Smooth muscle cell (in vitro differentiated cells): ENCODE data around the gene TTC33. TPM values are rescaled to one million over a fixed set of nuclear protein-coding genes. Genes with fewer than 3 reads are reported as not detected.

Experiments used
- DNase-seq: peaks from one replicate; lab custom pipeline; 2025; ENCODE audit not compliant: unreplicated experiment; lab: John Stamatoyannopoulos, UW
- H2AFZ ChIP-seq: fragments of 200-600 bp; sonication (generic); 2 replicates; pipeline ENCODE4 v1.6.0; 2016; ENCODE audit warnings: antibody characterized with exemption, low read depth, mild to moderate bottlenecking
- H3F3A ChIP-seq: fragments of 200-600 bp; sonication (generic); 2 replicates; pipeline ENCODE4 v1.6.0; 2017; ENCODE audit warnings: antibody characterized with exemption, low read depth
- H3K27ac ChIP-seq: fragments of 200-600 bp; sonication (generic); 2 replicates; pipeline ENCODE4 v1.5.1; 2016; ENCODE audit warnings: low read depth, mild to moderate bottlenecking
- H3K27me3 ChIP-seq: fragments of 200-600 bp; sonication (generic); 2 replicates; pipeline ENCODE4 v1.6.1; 2016; ENCODE audit warnings: low read depth, mild to moderate bottlenecking
- H3K36me3 ChIP-seq: fragments of 200-600 bp; sonication (generic); 2 replicates; pipeline ENCODE4 v1.5.1; 2016; ENCODE audit warnings: low read depth
- H3K4me1 ChIP-seq: fragments of 200-600 bp; sonication (generic); 2 replicates; pipeline ENCODE4 v1.5.1; 2016; ENCODE audit warnings: low read depth
- H3K4me2 ChIP-seq: fragments of 200-600 bp; sonication (generic); 2 replicates; pipeline ENCODE4 v1.6.0; 2016; ENCODE audit warnings: mild to moderate bottlenecking
- H3K4me3 ChIP-seq: fragments of 200-600 bp; sonication (generic); 2 replicates; pipeline ENCODE4 v1.5.1; 2016; ENCODE audit warnings: mild to moderate bottlenecking
- H3K79me2 ChIP-seq: fragments of 200-600 bp; sonication (generic); 2 replicates; pipeline ENCODE4 v1.6.0; 2016; ENCODE audit warnings: low read depth, mild to moderate bottlenecking
- H3K9ac ChIP-seq: fragments of 200-600 bp; sonication (generic); 2 replicates; pipeline ENCODE4 v1.6.0; 2016; ENCODE audit warnings: low read depth
- H3K9me3 ChIP-seq: fragments of 200-600 bp; sonication (generic); replicated peaks from 2 replicates; pipeline ENCODE4 v1.5.1; 2016; ENCODE audit warnings: low read depth
- H4K20me1 ChIP-seq: fragments of 200-600 bp; sonication (generic); 2 replicates; pipeline ENCODE4 v1.6.0; 2016; ENCODE audit warnings: low read depth
- WGBS: methylation state at CpG from one replicate; pipeline ENCODE4 v1.1.7; 2016; ENCODE audit warnings: low lambda C conversion rate; 5-methylcytosine and 5-hydroxymethylcytosine counted together
- polyA plus RNA-seq: library from polyadenylated mRNA; unstranded; fragments of >200 nt; fragmentation: Nextera tagmentation; extraction: Ambion mirVana; gene quantifications from 2 replicates; pipeline ENCODE4 v1.2.1, GENCODE V29; 2016
- total RNA-seq: library from RNA; depleted of rRNA; stranded (reverse); fragments of >200 nt; gene quantifications from 2 replicates; pipeline ENCODE4 v1.2.3, GENCODE V29; 2014
- TF ChIP-seq, protein P1 (sequence below): fragments of 200-600 bp; sonication (generic); IDR thresholded peaks from 2 replicates; pipeline ENCODE4 v1.5.1; 2017; ENCODE audit warnings: borderline replicate concordance, mild to moderate bottlenecking, antibody characterized with exemption; ENCODE audit not compliant: insufficient read depth, poor library complexity, severe bottlenecking

TTC33 gene
- total and polyA plus RNA-seq, 2 experiments from 2014 or later: 13.1 to 22.1 TPM

- no peak for DNase-seq
- Histone ChIP-seq H3K4me1 (no peaks in the 10 kb centered on the region), H3K27ac (no peak overlapping the region), H3K4me2 (no peak overlapping the region), H4K20me1 (peaks cover 97% of the 10 kb centered on the region), H3F3A (no peaks in the 10 kb centered on the region), H3K9me3 (no peaks in the 10 kb centered on the region), H3K9ac (no peak overlapping the region), H3K4me3 (no peak overlapping the region), H2AFZ (no peak overlapping the region), H3K27me3 (no peaks in the 10 kb centered on the region), H3K79me2 (peaks cover 100% of the 10 kb centered on the region), H3K36me3 (peaks cover 6% of the 10 kb centered on the region)
- TF ChIP-seq, protein P1, sequence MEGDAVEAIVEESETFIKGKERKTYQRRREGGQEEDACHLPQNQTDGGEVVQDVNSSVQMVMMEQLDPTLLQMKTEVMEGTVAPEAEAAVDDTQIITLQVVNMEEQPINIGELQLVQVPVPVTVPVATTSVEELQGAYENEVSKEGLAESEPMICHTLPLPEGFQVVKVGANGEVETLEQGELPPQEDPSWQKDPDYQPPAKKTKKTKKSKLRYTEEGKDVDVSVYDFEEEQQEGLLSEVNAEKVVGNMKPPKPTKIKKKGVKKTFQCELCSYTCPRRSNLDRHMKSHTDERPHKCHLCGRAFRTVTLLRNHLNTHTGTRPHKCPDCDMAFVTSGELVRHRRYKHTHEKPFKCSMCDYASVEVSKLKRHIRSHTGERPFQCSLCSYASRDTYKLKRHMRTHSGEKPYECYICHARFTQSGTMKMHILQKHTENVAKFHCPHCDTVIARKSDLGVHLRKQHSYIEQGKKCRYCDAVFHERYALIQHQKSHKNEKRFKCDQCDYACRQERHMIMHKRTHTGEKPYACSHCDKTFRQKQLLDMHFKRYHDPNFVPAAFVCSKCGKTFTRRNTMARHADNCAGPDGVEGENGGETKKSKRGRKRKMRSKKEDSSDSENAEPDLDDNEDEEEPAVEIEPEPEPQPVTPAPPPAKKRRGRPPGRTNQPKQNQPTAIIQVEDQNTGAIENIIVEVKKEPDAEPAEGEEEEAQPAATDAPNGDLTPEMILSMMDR: no peak
- WGBS: 100% methylated on average over 1 of the region's 1 CpG
Measured at GRCh38 chr5:40784916-40785315, 29.2 kb upstream of the TTC33 start.

GRCh38 chr5:40784027-40784653 is 28.4 kb upstream of the TTC33 start:
- TF ChIP-seq, protein P1: no peak
- Histone ChIP-seq H3K4me1 (no peaks in the 10 kb centered on the region), H3K9me3 (no peaks in the 10 kb centered on the region), H3K9ac (no peak overlapping the region), H3K4me3 (no peak overlapping the region), H3K27me3 (no peaks in the 10 kb centered on the region), H3K36me3 (peaks cover 6% of the 10 kb centered on the region), H3K4me2 (no peak overlapping the region), H3F3A (no peaks in the 10 kb centered on the region), H3K79me2 (peaks cover 100% of the 10 kb centered on the region), H3K27ac (no peak overlapping the region), H4K20me1 (peaks cover 98% of the 10 kb centered on the region), H2AFZ (no peak overlapping the region)
- WGBS: 100% methylated on average over 1 of the region's 1 CpG
- no peak for DNase-seq

DNA sequence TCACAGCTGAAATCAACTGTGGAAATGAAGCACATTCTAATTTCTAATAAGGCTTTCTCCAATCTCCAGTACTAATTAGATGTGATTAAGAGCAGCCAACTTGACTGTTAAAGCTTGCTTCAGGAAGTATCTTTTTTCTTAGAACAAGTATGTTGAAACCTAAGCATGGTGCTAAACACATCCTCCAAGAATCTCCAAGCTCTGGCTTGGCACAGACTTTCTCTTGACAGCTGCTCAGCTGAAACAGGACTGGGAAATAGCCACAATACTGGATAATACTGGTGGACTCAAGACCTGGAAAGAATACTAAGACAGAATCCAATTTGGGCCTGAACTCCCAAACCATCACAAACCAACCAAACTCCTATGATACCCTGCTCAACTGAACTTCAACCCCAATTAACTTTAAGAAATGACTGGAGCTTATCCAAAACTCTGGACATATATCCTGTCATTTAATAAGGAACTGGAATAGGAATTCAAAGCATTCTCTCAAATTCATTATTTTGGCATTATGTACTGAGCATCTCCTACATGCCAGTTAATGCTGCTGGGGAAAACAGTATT is 26.2 kb upstream of the TTC33 start:
- no peaks in the 10 kb centered on the region for H3K27me3 ChIP-seq

More for the DNA sequence above, 26.2 kb upstream of the TTC33 start:
- Histone ChIP-seq H3K4me3 (no peak overlapping the region), H3F3A (no peaks in the 10 kb centered on the region), H3K27ac (no peak overlapping the region), H3K9me3 (no peaks in the 10 kb centered on the region), H2AFZ (no peak overlapping the region), H3K79me2 (peaks cover 98% of the 10 kb centered on the region), H3K9ac (no peak overlapping the region), H3K4me2 (no peak overlapping the region), H4K20me1 (peaks cover 97% of the 10 kb centered on the region), H3K36me3 (no peaks in the 10 kb centered on the region), H3K4me1 (no peaks in the 10 kb centered on the region)
- TF ChIP-seq, protein P1: no peak
- no peak for DNase-seq
